Mesothelial cell of epicardium (in vitro differentiated cells): ENCODE results near the gene FGD4. TPM values are rescaled to one million over a fixed set of nuclear protein-coding genes. Genes with fewer than 3 reads are reported as not detected.

ENCODE experiments used
- DNase-seq, 2 experiments: peaks; one replicate each; pipeline ENCODE4 v3.0.0; 2021; ENCODE audit warnings: low spot score in 2 of 2; ENCODE audit not compliant: unreplicated experiment in 2 of 2
- H3K27ac Mint-ChIP-seq: 2 replicates; pipeline ENCODE4 v1.8.0; 2021; ENCODE audit warnings: mixed read lengths
- H3K27me3 Mint-ChIP-seq: 2 replicates; pipeline ENCODE4 v1.8.0; 2021; ENCODE audit warnings: low read depth, mixed read lengths
- H3K36me3 Mint-ChIP-seq: 2 replicates; pipeline ENCODE4 v1.8.0; 2021; ENCODE audit warnings: mixed read lengths
- H3K4me1 Mint-ChIP-seq: 2 replicates; pipeline ENCODE4 v1.8.0; 2021; ENCODE audit warnings: mixed read lengths
- H3K4me3 Mint-ChIP-seq: 2 replicates; pipeline ENCODE4 v1.8.0; 2021; ENCODE audit warnings: mild to moderate bottlenecking, moderate library complexity, mixed read lengths
- H3K9me3 Mint-ChIP-seq: 2 replicates; pipeline ENCODE4 v1.8.0; 2021; ENCODE audit warnings: mixed read lengths
- CTCF ChIP-seq: fragments of 200-600 bp; sonication (generic); IDR thresholded peaks from one replicate; pipeline ENCODE4 v1.5.0; 2021; ENCODE audit warnings: antibody characterized with exemption; ENCODE audit not compliant: unreplicated experiment
- total RNA-seq: library from RNA; stranded (reverse); gene quantifications from 3 replicates; pipeline ENCODE4 v1.2.1, GENCODE V29; 2021

Gene FGD4
- 12.6 to 13.5 TPM (median 13.4 TPM) in 3 replicates for total RNA-seq

DNA sequence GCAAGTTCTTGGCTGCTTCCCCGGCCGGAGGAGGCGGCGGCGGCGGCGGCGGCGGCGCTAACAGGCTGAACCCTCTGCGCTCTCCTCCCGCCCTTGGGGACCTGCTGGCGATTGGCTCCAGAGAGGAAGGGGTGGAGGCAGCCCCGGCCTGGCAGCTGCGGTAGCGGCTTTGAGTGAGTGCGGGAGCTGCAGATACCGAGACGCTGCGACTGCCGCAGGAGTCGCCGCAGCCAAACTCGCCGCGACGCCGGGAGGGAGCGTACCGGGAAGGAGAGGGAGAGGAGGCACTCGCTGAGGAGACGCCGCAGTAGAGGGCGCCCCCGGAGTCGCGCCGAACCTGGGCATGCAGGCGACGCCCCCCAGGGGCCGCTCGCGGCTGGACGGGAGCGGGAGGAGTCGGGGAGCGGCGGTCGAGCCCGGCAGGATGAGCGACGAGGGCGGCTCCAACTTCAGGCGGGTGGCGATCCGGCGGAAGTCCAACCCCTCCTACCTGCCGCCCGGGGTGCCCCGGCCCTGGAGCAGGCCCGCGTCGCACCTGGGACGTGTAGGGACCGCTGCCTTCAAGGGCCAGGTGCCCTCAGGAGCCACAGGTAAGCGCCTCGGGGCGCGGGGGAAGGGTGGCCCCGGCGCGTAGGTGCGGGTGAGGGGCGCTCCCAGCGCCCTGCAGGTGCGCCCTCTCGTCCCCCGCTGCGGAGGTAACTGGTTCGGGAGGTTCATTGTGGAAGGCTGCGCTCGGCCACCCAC, at the start of gene FGD4:
FGD4 (plus strand) TSS at position 189 of the 744 bp plus-strand sequence.
- Mint-ChIP-seq H3K36me3 (peaks cover 4% of the 10 kb centered on the region), H3K27ac (peak within 1 kb of the TSS; percentile 96), H3K9me3 (no peaks in the 10 kb centered on the region), H3K27me3 (peaks cover 9% of the 10 kb centered on the region), H3K4me1 (peaks cover 20% of the 10 kb centered on the region), H3K4me3 (peak within 1 kb of the TSS; percentile 98)
- no peak for TF ChIP-seq CTCF
- peak; percentile 67 to 83 for DNase-seq

DNA sequence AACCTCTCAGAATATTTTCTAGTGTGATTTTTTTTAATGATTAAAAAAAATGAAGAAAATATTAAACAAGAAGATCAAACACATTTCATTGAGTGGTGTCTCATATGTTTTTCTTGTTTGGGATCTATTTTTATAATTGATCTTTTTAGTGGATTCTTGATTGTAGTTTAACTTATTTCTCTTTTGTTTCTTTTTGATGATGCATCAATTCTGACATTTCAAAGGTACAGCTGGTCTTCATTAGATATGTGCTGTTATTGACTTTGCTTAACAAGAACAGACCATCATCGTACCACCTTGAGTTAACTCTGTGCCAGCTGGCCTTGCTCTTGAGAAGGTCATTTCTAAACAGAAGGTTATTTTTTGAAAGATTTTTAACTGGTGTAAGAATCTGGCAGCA, 45.8 kb upstream of the FGD4 start:
- H3K9me3 Mint-ChIP-seq: no peaks in the 10 kb centered on the region

GRCh38 chr12:32357601-32358249, 41.6 kb upstream of the FGD4 start:
- DNase-seq: no peak
- no peak overlapping the region for H3K27ac Mint-ChIP-seq
- H3K9me3 Mint-ChIP-seq: no peaks in the 10 kb centered on the region
- H3K36me3 Mint-ChIP-seq: peaks cover 1% of the 10 kb centered on the region
- no peaks in the 10 kb centered on the region for H3K27me3 Mint-ChIP-seq
- H3K4me1 Mint-ChIP-seq: no peaks in the 10 kb centered on the region
- no peak for TF ChIP-seq CTCF
- no peak overlapping the region for H3K4me3 Mint-ChIP-seq

More for the DNA sequence above, 45.8 kb upstream of the FGD4 start:
- no peak for TF ChIP-seq CTCF
- Mint-ChIP-seq H3K36me3 (peaks cover 3% of the 10 kb centered on the region), H3K4me1 (no peaks in the 10 kb centered on the region), H3K4me3 (no peak overlapping the region), H3K27me3 (no peaks in the 10 kb centered on the region), H3K27ac (no peak overlapping the region)
- no peak for DNase-seq

DNA sequence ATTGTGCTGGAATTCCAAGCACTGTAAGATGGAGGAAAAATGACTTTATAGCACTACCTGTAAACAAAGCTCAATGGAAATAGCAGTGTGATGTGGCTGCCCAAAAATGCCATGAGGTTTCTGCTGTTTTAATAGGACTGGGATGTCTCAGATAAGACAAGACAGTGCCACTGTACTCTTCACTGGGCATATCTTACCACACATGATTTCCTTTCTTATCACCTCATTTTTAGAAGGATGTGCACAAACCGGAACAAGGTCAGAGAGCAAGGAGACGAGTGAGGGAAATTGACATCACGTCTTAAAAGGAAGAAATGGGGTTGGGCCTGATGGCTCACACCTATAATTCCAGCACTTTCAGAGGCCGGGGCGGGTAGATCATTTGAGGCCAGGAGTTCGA, 38.4 kb upstream of the FGD4 start:
- Mint-ChIP-seq H3K27ac (no peak overlapping the region), H3K9me3 (no peaks in the 10 kb centered on the region), H3K4me3 (no peak overlapping the region), H3K27me3 (no peaks in the 10 kb centered on the region), H3K4me1 (peaks cover 8% of the 10 kb centered on the region), H3K36me3 (peaks cover 1% of the 10 kb centered on the region)
- no peak for TF ChIP-seq CTCF
- DNase-seq: no peak

DNA sequence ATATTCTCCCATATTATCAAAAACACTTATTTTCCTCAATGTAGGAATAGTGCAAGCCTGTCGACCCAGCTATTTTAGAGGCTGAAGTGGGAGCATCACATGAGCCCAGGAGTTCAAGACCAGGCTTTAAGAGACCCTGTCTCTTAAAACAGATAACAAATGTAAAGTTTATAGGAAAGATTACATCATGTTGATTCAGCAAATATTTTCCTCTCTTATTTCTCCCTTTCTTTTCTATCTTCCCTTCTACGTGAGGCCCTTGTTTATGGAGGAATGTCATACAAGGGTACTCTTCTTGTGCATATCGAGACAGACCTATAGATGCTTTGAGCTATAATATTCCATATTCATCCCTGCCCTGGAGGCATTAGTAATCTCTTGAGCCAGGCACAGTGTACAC, 36.5 kb upstream of the FGD4 start:
- no peaks in the 10 kb centered on the region for H3K36me3 Mint-ChIP-seq
- no peak overlapping the region for H3K4me3 Mint-ChIP-seq
- TF ChIP-seq CTCF: no peak
- peaks cover 8% of the 10 kb centered on the region for H3K4me1 Mint-ChIP-seq
- H3K9me3 Mint-ChIP-seq: no peaks in the 10 kb centered on the region
- no peak overlapping the region for H3K27ac Mint-ChIP-seq
- no peaks in the 10 kb centered on the region for H3K27me3 Mint-ChIP-seq
- DNase-seq: no peak
